Activated naive CD8-positive, alpha-beta T cell treated with anti-CD3 and anti-CD28 coated beads, Interleukin-2, amount 50 U/mL, for 24 hours (primary cell): Measurements from ENCODE around the gene FMN1.
"Not testable (repeated sequence)": the region's sequence is repeated elsewhere in the genome, so short reads cannot be mapped to it uniquely, and the experiment has no call there.

Source experiments
- ATAC-seq: fragments of 150-1000 bp; cut with Tn5 transposase; one replicate; pipeline ENCODE4 v1.10.0; 2021
- DNase-seq: peaks from one replicate; pipeline ENCODE4 v3.0.0; 2021
- H3K27ac Mint-ChIP-seq: one replicate; pipeline ENCODE4 v1.8.0; 2021; ENCODE audit warnings: mild to moderate bottlenecking, mixed read lengths
- H3K27me3 Mint-ChIP-seq: one replicate; pipeline ENCODE4 v1.8.0; 2021; ENCODE audit warnings: mixed read lengths
- H3K36me3 Mint-ChIP-seq: one replicate; pipeline ENCODE4 v1.8.0; 2021; ENCODE audit warnings: low read depth, mixed read lengths
- H3K4me1 Mint-ChIP-seq: one replicate; pipeline ENCODE4 v1.8.0; 2021; ENCODE audit warnings: mixed read lengths
- H3K4me3 Mint-ChIP-seq: one replicate; pipeline ENCODE4 v1.8.0; 2021; ENCODE audit warnings: mild to moderate bottlenecking, moderate library complexity, mixed read lengths
- H3K9me3 Mint-ChIP-seq: one replicate; pipeline ENCODE4 v1.8.0; 2021; ENCODE audit warnings: mixed read lengths

Gene FMN1

DNA sequence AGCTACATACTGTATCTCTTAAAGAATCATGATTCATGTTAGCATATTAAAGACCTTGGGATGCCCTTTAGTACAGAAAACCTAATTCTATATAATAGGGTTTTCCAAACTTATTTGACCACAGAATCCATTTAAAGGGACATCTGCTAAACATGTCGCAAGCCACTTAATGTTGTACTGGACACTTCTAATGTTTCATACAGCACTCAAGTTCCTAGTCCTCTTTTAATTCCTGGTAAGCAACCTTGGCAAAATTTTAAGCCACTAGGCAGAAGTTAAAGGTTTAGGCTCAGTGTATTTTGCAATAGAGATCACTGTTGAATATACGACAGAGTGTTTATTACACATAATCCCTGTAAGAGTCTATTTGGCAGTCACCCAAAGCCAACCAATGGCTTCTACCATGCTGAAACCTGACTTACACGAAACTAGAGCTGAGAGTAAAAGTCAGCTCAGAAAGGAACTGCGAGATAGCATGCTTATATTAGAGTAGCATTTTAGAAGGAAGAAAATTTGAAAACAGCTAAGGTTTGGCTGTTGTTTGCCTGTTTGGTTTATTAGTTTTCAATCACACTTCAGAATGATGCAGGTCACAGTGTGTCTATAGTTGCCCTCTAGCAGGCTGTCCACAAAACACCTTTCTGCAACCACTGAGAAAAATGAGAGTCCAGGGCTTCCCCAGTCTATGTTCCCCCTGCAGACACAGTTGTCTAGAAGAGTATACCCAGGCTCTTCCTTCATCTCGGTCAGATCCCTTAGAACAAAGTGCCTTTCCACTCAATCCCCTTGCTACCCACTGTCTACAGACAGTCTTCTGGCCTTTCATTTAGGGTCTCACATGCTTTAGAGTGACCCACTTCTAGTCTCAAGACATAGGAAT is 104.4 kb downstream of the FMN1 start:
- no peak for DNase-seq

DNA sequence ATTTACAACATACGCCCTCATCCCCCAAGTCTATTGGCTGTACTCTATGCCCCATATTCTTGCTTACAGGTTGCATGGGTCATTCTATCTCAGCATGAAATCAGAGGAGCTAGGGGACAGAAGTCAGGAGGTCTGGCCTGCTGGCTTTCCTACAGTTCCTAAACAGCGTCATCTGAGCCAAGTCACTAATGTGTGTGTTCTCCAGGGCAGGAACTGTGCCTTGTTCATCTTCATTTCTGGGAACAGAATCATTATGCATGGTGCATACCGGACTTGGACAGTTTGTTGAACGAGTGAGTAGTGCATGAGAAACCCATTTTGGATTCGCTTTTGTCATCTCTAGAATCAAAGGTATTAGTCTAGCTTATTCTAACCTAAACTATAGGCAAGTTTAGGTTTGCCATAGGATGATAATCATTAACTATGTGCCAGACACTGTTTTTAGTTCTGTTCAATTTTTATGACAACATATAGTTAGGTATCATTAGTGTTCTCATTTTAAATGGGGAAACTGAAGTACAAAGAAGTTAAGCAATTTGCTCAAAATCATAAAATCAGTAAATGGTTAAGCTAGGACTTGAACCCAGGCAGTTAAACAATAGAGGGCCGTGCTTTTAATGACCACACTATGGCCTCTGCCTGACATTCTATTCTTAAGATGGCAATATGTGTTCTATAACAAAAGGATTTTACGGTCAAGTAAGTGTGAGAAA is 105.2 kb downstream of the FMN1 start:
- Mint-ChIP-seq H3K36me3 (no peaks in the 10 kb centered on the region), H3K9me3 (no peaks in the 10 kb centered on the region), H3K4me1 (peaks cover 10% of the 10 kb centered on the region), H3K27me3 (no peaks in the 10 kb centered on the region), H3K4me3 (no peak overlapping the region), H3K27ac (no peak overlapping the region)
- no peak for ATAC-seq
- DNase-seq: no peak

More for the DNA sequence above, 104.4 kb downstream of the FMN1 start:
- Mint-ChIP-seq H3K36me3 (no peaks in the 10 kb centered on the region), H3K9me3 (no peaks in the 10 kb centered on the region), H3K4me1 (peaks cover 10% of the 10 kb centered on the region), H3K27me3 (no peaks in the 10 kb centered on the region), H3K4me3 (no peak overlapping the region), H3K27ac (no peak overlapping the region)
- ATAC-seq: no peak

DNA sequence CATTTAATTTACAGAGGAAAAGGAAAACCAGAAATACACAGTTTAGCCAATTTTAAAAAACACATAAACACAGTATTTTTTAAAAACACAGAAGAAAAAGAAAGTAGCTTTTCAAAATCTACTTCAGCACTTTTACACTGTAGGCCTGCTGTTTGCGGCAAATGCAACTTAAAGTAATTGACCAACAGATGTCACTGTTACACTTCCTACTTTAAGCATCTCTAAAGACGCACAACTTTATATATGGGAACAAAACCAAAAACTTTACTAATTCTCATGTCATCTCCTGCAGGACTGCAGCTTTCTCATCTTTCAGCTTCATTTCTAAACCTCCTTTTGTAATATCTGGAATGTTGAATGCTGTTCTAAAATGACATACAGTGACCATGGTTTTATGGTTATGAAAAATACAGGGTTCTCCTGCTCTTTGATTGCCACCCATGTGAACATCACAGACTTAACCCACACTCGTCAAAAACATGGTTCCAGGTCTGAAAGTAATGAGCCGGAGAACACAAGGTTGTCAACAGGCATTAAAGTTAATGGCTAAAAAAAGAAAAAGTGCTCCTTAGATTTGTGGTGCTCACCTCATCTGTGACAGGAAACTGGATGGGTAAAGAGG is 107.9 kb downstream of the FMN1 start:
- ATAC-seq: peak; percentile 61
- no peak for DNase-seq
- Mint-ChIP-seq H3K36me3 (no peaks in the 10 kb centered on the region), H3K4me1 (peaks cover 2% of the 10 kb centered on the region), H3K4me3 (no peak overlapping the region), H3K27me3 (no peaks in the 10 kb centered on the region), H3K9me3 (no peaks in the 10 kb centered on the region), H3K27ac (no peak overlapping the region)

- H3K4me3 Mint-ChIP-seq: no peak overlapping the region
- no peaks in the 10 kb centered on the region for H3K36me3 Mint-ChIP-seq
- no peak for DNase-seq
- no peak for ATAC-seq
- H3K27ac Mint-ChIP-seq: no peak overlapping the region
- no peaks in the 10 kb centered on the region for H3K9me3 Mint-ChIP-seq
- no peaks in the 10 kb centered on the region for H3K4me1 Mint-ChIP-seq
- H3K27me3 Mint-ChIP-seq: no peaks in the 10 kb centered on the region
Observed at GRCh38 chr15:33084661-33085060, 109.9 kb downstream of the FMN1 start.

DNA sequence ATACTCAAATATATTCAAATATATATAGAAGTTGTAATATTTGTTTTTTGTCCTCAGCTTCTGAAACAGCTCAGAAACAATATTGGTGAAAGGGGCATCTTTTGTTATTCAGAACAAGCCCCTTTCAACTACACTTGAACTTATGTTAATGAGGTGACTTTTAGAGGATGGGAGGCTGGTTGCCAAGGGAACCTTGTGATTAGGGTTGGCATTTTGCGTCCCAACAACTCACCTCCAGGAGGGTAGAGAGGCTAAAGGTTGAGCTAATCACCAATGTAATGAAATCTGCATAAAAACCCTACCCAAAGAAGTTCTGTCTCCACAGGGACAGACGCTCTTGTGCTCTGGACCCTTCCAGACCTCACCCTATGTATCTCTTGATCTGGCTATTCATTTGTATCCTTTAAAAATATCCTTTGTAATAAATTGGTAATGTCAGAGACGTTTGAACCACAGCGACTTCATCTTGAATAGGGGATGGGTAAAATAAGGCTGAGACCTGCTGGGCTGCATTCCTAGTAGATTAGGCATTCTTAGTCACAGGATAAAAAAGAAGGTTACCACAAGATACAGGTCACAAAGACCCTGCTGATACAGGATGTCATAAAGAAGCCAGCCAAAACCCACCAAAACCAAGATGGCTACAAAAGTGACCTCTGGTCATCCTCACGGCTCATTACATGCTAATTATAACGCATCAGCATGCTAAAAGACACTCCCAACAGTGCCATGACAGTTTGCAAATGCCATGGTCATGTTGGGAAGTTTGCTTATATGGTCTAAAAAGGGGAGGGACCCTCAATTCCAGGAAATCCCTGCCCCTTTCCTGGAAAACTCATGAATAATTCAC is 111.1 kb downstream of the FMN1 start:
- ATAC-seq (no peak), DNase-seq (no peak)
- no peaks in the 10 kb centered on the region for H3K9me3 Mint-ChIP-seq
- H3K4me3 Mint-ChIP-seq: no peak overlapping the region
- H3K27me3 Mint-ChIP-seq: no peaks in the 10 kb centered on the region
- H3K4me1 Mint-ChIP-seq: no peaks in the 10 kb centered on the region
- no peaks in the 10 kb centered on the region for H3K36me3 Mint-ChIP-seq
- H3K27ac Mint-ChIP-seq: no peak overlapping the region

DNA sequence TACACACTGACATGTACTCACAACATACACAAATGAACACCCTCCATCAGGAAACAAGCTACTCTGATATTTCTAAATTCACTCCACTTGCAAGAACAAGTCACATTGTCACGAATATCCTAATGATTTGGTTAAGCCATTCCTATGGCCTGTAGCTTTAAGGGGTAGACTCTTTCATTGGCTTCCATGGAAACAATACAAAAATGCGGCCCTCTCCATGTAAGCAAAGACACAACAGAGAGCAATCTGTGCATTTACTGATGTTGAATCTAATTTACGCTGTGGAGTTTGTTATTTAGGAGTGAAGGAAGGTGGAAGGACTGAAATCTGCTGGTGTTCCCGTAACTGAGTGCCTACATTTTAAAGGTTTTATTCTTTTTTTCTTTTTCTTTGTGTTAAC is 114.5 kb downstream of the FMN1 start:
- Mint-ChIP-seq H3K27me3 (peaks cover 3% of the 10 kb centered on the region), H3K27ac (no peak overlapping the region), H3K4me1 (no peaks in the 10 kb centered on the region), H3K9me3 (no peaks in the 10 kb centered on the region), H3K36me3 (no peaks in the 10 kb centered on the region), H3K4me3 (no peak overlapping the region)
- ATAC-seq (no peak), DNase-seq (no peak)

- H3K36me3 Mint-ChIP-seq: no peaks in the 10 kb centered on the region
- no peak overlapping the region for H3K27ac Mint-ChIP-seq
Observed at GRCh38 chr15:33078607-33079006, 115.9 kb downstream of the FMN1 start.

DNA sequence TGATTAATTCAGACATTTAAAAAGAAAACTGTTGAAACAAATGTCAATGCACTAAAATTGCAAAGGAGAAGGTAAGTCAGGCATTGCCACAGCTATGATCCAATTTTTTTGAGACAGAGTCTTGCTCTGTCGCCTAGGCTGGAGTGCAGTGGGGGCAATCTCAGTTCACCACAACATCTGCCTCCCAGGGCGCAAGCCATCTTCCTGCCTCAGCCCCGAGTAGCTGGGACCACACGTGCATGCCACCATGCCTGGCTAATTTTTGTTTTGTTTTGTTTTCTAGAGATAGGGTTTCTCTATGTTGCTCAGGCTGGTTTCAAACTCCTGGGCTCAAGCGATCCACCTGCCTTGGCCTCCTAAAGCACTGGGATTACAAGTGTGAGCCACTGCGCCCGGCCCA is 117.6 kb downstream of the FMN1 start:
- Mint-ChIP-seq H3K4me1 (no peaks in the 10 kb centered on the region), H3K9me3 (no peaks in the 10 kb centered on the region), H3K4me3 (no peak overlapping the region), H3K27ac (no peak overlapping the region), H3K36me3 (no peaks in the 10 kb centered on the region), H3K27me3 (peaks cover 4% of the 10 kb centered on the region)
- DNase-seq (no peak), ATAC-seq (no peak)

More at GRCh38 chr15:33078607-33079006, 115.9 kb downstream of the FMN1 start:
- Mint-ChIP-seq H3K9me3 (no peaks in the 10 kb centered on the region), H3K4me3 (no peak overlapping the region), H3K27me3 (peaks cover 4% of the 10 kb centered on the region), H3K4me1 (no peaks in the 10 kb centered on the region)
- DNase-seq: no peak
- no peak for ATAC-seq

DNA sequence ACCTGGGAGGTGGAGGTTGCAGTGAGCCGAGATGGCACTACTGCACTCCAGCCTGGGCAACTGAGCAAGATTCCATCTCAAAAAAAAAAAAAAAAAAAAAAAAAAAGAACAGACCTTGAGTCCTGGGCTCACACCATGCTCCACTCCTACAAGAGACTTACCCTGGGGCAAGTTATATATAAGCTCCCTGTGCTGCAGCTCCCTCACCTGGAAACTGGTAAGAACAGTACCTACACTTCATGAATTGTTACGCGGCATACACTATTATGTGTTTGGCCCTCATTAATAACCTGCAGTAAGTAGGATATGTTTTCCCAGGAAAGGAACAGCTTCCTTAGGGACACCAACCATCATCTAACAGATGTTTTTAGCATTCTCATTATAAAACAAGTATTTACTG is 119.6 kb downstream of the FMN1 start:
- DNase-seq (no peak), ATAC-seq (no peak)
- no peaks in the 10 kb centered on the region for H3K36me3 Mint-ChIP-seq
- H3K27me3 Mint-ChIP-seq: peaks cover 4% of the 10 kb centered on the region
- H3K4me1 Mint-ChIP-seq: no peaks in the 10 kb centered on the region
- no peaks in the 10 kb centered on the region for H3K9me3 Mint-ChIP-seq
- no peak overlapping the region for H3K27ac Mint-ChIP-seq
- no peak overlapping the region for H3K4me3 Mint-ChIP-seq

- Mint-ChIP-seq H3K27me3 (peaks cover 4% of the 10 kb centered on the region), H3K9me3 (no peaks in the 10 kb centered on the region), H3K27ac (no peak overlapping the region), H3K36me3 (no peaks in the 10 kb centered on the region), H3K4me1 (no peaks in the 10 kb centered on the region), H3K4me3 (no peak overlapping the region)
- no peak for ATAC-seq
- no peak for DNase-seq
Observed at GRCh38 chr15:33074212-33074611, 120.3 kb downstream of the FMN1 start.

DNA sequence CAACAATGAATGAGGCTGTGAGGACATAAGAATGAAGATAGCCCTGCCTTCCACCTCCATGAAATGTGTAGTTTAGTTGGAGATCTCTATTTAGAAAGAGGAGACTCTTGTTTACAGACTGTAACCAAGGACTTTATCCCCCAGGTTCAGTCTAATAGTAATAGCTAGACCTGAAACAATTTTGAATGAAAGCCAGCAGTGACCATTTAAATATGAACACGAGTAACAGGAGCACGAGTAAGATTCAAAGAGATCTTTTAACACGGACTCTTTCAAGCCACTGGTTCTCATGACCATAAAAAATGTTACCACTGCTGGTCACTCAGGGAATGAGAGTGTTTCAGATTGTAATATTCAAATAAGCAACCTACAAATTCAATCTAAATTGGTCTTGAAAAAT is 123.1 kb downstream of the FMN1 start:
- H3K4me3 Mint-ChIP-seq: no peak overlapping the region
- ATAC-seq: no peak
- H3K9me3 Mint-ChIP-seq: no peaks in the 10 kb centered on the region
- H3K4me1 Mint-ChIP-seq: peaks cover 14% of the 10 kb centered on the region
- no peaks in the 10 kb centered on the region for H3K36me3 Mint-ChIP-seq
- H3K27me3 Mint-ChIP-seq: peaks cover 16% of the 10 kb centered on the region
- no peak for DNase-seq
- no peak overlapping the region for H3K27ac Mint-ChIP-seq

- H3K4me1 Mint-ChIP-seq: peaks cover 14% of the 10 kb centered on the region
- peaks cover 22% of the 10 kb centered on the region for H3K27me3 Mint-ChIP-seq
- not testable (repeated sequence) for ATAC-seq, DNase-seq, H3K36me3 Mint-ChIP-seq, H3K9me3 Mint-ChIP-seq, H3K4me3 Mint-ChIP-seq, H3K27ac Mint-ChIP-seq
Observed at GRCh38 chr15:33069903-33070302, 124.6 kb downstream of the FMN1 start.

DNA sequence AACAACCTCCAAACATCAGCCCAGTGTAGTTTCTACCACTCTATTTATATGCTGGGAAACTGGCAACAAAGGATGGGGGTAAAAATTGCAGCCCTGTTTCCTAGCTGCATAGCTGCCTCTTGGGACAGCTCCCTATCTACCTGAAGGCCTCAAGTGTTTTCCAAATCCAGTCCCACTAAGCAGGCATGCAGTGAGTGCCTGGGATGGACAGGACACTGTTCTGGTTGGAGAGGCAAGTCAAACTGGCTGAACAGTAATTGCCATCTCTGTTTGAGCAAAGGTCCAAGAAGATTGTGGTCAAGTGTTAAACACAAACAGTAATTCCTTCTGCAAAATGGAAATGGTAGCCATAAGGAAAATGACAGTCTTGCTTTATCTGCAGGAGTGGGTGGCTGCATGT is 125.4 kb downstream of the FMN1 start:
- DNase-seq (no peak), ATAC-seq (no peak)

DNA sequence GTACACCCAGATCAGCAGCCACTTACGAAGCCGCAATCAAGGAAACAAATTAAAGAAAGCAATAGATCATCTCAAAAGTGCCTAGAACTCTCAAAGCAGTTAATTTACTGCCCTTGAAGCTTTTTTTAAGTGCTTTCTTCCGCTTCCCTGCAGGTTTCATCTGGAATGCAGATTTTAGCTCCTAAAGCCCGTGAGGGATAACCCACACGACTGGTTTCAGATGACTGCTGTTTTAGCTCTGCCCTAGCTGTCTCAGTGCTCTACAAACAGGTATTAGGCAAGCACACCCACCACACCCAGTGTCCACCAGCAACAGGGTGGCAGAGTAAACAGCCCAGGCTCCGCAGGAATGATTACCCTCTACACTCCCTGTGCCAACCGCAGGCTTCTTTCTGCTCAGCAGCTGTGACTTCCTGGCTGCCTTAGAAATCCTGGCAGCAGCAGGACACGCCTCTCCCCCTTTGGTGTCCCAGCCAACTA is 126.0 kb downstream of the FMN1 start:
- peaks cover 14% of the 10 kb centered on the region for H3K4me1 Mint-ChIP-seq
- peaks cover 29% of the 10 kb centered on the region for H3K27me3 Mint-ChIP-seq
- H3K4me3 Mint-ChIP-seq: no peak overlapping the region
- H3K27ac Mint-ChIP-seq: no peak overlapping the region
- ATAC-seq (no peak), DNase-seq (no peak)
- H3K9me3 Mint-ChIP-seq: no peaks in the 10 kb centered on the region
- no peaks in the 10 kb centered on the region for H3K36me3 Mint-ChIP-seq

More for the DNA sequence above, 125.4 kb downstream of the FMN1 start:
- H3K36me3 Mint-ChIP-seq: no peaks in the 10 kb centered on the region
- peaks cover 14% of the 10 kb centered on the region for H3K4me1 Mint-ChIP-seq
- no peaks in the 10 kb centered on the region for H3K9me3 Mint-ChIP-seq
- H3K27me3 Mint-ChIP-seq: peaks cover 27% of the 10 kb centered on the region
- no peak overlapping the region for H3K4me3 Mint-ChIP-seq
- no peak overlapping the region for H3K27ac Mint-ChIP-seq
